ENCODE results near the gene SGCA. TPM values are rescaled to one million over a fixed set of nuclear protein-coding genes. Genes with fewer than 3 reads are reported as not detected.

The SGCA gene
- total and polyA plus RNA-seq, 2 of the 13 experiments (the other 11 are each of a cell fraction or from before 2014, with no cell fraction given) = not detected

DNA sequence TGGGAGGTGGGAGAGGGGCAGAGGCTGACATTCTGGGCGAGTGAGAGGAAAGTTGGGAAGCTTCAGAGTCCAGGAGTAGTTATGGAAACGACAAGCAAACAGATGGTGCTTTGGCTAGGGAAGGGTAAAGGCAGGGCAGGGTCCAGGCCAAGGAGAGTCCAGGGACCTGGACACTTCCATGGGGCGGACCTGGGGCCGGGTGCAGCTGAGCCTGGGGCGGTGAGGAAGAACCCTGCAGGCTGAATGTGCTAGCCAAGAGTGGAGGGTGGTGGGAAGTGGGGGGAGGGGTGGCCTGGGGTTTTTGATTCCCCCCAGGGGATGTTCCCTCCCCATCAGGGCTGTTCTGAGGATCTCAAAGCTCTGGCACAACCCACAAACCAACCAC lies 18.0 kb upstream of the SGCA start (continued):
- TF ChIP-seq ZNF777 (CRISPR knock-in tag; IDR thresholded peaks at IDR 0.05) (peak; percentile 55; the same call in 1 of the 2 replicates), ZFP90 (CRISPR knock-in tag; IDR thresholded peaks at IDR 0.05; ENCODE audit: borderline replicate concordance) (no peak), RFX3 (CRISPR knock-in tag; IDR thresholded peaks at IDR 0.05) (peak; percentile 81), ZNF563 (CRISPR knock-in tag; IDR thresholded peaks at IDR 0.05) (no peak), ZNF431 (CRISPR knock-in tag; IDR thresholded peaks at IDR 0.05; ENCODE audit: borderline replicate concordance, low read depth) (no peak), SAP130 (CRISPR knock-in tag; IDR thresholded peaks at IDR 0.05; ENCODE audit: low read depth) (peak; percentile 92), ZNF326 (CRISPR knock-in tag; IDR thresholded peaks at IDR 0.05; ENCODE audit: borderline replicate concordance) (no peak)
- TF ChIP-seq, protein P1, sequence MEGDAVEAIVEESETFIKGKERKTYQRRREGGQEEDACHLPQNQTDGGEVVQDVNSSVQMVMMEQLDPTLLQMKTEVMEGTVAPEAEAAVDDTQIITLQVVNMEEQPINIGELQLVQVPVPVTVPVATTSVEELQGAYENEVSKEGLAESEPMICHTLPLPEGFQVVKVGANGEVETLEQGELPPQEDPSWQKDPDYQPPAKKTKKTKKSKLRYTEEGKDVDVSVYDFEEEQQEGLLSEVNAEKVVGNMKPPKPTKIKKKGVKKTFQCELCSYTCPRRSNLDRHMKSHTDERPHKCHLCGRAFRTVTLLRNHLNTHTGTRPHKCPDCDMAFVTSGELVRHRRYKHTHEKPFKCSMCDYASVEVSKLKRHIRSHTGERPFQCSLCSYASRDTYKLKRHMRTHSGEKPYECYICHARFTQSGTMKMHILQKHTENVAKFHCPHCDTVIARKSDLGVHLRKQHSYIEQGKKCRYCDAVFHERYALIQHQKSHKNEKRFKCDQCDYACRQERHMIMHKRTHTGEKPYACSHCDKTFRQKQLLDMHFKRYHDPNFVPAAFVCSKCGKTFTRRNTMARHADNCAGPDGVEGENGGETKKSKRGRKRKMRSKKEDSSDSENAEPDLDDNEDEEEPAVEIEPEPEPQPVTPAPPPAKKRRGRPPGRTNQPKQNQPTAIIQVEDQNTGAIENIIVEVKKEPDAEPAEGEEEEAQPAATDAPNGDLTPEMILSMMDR (CRISPR knock-in tag; IDR thresholded peaks at IDR 0.05) = 0 out of 2 replicates have a peak, but pooled peaks have one; percentile 9
- TF ChIP-seq, protein P2, sequence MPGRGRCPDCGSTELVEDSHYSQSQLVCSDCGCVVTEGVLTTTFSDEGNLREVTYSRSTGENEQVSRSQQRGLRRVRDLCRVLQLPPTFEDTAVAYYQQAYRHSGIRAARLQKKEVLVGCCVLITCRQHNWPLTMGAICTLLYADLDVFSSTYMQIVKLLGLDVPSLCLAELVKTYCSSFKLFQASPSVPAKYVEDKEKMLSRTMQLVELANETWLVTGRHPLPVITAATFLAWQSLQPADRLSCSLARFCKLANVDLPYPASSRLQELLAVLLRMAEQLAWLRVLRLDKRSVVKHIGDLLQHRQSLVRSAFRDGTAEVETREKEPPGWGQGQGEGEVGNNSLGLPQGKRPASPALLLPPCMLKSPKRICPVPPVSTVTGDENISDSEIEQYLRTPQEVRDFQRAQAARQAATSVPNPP (CRISPR knock-in tag; IDR thresholded peaks at IDR 0.05) = no peak
- TF ChIP-seq, protein P3, sequence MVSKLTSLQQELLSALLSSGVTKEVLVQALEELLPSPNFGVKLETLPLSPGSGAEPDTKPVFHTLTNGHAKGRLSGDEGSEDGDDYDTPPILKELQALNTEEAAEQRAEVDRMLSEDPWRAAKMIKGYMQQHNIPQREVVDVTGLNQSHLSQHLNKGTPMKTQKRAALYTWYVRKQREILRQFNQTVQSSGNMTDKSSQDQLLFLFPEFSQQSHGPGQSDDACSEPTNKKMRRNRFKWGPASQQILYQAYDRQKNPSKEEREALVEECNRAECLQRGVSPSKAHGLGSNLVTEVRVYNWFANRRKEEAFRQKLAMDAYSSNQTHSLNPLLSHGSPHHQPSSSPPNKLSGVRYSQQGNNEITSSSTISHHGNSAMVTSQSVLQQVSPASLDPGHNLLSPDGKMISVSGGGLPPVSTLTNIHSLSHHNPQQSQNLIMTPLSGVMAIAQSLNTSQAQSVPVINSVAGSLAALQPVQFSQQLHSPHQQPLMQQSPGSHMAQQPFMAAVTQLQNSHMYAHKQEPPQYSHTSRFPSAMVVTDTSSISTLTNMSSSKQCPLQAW (CRISPR knock-in tag; IDR thresholded peaks at IDR 0.05) = no peak
